Stimulated activated CD4-positive, alpha-beta T cell treated with anti-CD3 and anti-CD28 coated beads, Interleukin-2, amount 100 ng/mL, for 4 hours (primary cell): Measurements from ENCODE around the gene KBTBD4.
"Not testable (repeated sequence)": the region's sequence is repeated elsewhere in the genome, so short reads cannot be mapped to it uniquely, and the experiment has no call there.

ENCODE experiments used
- DNase-seq: peaks from one replicate; pipeline ENCODE4 v3.0.0-alpha.2; 2020; ENCODE audit warnings: low read depth

KBTBD4 gene

GRCh38 chr11:47589977-47590861, 11.4 kb upstream of the KBTBD4 start:
- no peak for DNase-seq

- no peak for DNase-seq
Measured at GRCh38 chr11:47589584-47589976, 10.8 kb upstream of the KBTBD4 start.

- no peak for DNase-seq
Measured at GRCh38 chr11:47589118-47589517, 10.3 kb upstream of the KBTBD4 start.

- no peak for DNase-seq
Measured at GRCh38 chr11:47587723-47588326, 9.1 kb upstream of the KBTBD4 start.

GRCh38 chr11:47587039-47587716, 8.4 kb upstream of the KBTBD4 start:
- DNase-seq = no peak

- no peak for DNase-seq
Measured at GRCh38 chr11:47586098-47586855, 7.5 kb upstream of the KBTBD4 start, which contains the start of gene FAM180B. Gene FAM180B (plus strand): TSS chr11:47586678. CDS start chr11:47586769, 91 bp downstream.

GRCh38 chr11:47583844-47584243, 5.1 kb upstream of the KBTBD4 start:
- no peak for DNase-seq

GRCh38 chr11:47577460-47578041, 1.2 kb downstream of the KBTBD4 start:
- no peak for DNase-seq

GRCh38 chr11:47573321-47573720, 5.4 kb downstream of the KBTBD4 start:
- DNase-seq = no peak

GRCh38 chr11:47572715-47573255, 6.0 kb downstream of the KBTBD4 start:
- DNase-seq = no peak

GRCh38 chr11:47571895-47572294, 6.9 kb downstream of the KBTBD4 start:
- no peak for DNase-seq

- no peak for DNase-seq
Measured at GRCh38 chr11:47571357-47571729, 7.4 kb downstream of the KBTBD4 start.

- DNase-seq = no peak
Measured at GRCh38 chr11:47570651-47571356, 8.0 kb downstream of the KBTBD4 start.

GRCh38 chr11:47569646-47570045, 9.1 kb downstream of the KBTBD4 start:
- DNase-seq = no peak

- DNase-seq = no peak
Measured at GRCh38 chr11:47566149-47566698, 12.5 kb downstream of the KBTBD4 start.

- peak; percentile 42 for DNase-seq
Measured at GRCh38 chr11:47565340-47566148, 13.2 kb downstream of the KBTBD4 start, which contains the start of gene PTPMT1. Gene PTPMT1 (plus strand): TSS chr11:47565599. CDS start chr11:47565623, 24 bp downstream.

- no peak for DNase-seq
Measured at GRCh38 chr11:47564933-47565339, 13.8 kb downstream of the KBTBD4 start.

- not testable (repeated sequence) for DNase-seq
Measured at GRCh38 chr11:47564366-47564765, 14.4 kb downstream of the KBTBD4 start.

- DNase-seq = not testable (repeated sequence)
Measured at GRCh38 chr11:47562393-47562792, 16.4 kb downstream of the KBTBD4 start.
